ENCODE results near the gene SLC25A25. TPM values are rescaled to one million over a fixed set of nuclear protein-coding genes. Genes with fewer than 3 reads are reported as not detected.

SLC25A25 gene
- polyA plus RNA-seq, 1 experiment, result 12.9 TPM

DNA sequence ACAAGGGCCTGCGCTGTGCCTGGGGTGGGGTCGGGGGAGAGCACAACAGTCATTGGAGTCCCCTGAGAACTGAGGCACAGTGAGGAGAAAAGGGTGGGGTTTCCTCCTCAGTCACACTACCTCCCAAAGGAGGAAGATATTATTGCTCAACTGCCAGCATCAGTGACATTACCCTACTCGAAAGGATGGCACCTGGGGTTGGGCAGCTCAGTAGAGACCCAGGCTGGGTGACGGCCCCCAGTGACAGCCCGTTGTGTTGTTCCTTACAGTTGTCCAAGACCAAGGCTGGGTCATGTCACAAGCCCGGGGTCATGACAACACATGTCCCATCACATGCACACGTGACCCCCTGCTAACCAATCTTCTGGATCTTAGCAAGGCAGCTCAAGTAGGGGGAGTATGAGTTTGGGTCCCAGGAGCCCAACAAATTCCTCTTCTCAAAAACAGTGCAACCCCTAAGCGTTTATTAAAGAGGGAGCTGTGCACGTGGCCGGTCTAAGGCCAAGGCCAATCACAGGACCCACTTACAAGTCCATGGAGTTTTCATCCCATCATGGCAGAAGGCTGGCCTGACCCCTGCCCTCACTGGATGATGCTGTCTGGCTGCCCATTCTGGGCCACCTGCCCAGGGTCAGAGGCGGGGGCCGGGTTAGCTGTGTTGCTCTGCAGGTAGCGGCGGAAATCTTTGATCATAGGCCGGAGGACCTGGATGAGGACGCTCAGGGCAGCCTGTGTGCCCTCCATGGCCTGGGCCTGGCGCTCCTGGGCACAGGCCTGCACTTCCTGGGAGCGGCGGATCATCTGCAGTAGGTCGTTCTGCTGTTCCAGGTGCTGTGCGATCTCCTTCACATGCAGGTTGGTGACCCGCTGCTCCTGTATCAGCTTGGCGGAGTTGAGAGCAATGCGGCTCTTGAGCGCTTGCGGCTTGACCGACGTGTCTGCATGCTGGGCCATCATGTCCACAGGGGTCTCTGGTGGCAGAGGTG lies 4.9 kb upstream of the SLC25A25 start:
- TF ChIP-seq, protein P1, sequence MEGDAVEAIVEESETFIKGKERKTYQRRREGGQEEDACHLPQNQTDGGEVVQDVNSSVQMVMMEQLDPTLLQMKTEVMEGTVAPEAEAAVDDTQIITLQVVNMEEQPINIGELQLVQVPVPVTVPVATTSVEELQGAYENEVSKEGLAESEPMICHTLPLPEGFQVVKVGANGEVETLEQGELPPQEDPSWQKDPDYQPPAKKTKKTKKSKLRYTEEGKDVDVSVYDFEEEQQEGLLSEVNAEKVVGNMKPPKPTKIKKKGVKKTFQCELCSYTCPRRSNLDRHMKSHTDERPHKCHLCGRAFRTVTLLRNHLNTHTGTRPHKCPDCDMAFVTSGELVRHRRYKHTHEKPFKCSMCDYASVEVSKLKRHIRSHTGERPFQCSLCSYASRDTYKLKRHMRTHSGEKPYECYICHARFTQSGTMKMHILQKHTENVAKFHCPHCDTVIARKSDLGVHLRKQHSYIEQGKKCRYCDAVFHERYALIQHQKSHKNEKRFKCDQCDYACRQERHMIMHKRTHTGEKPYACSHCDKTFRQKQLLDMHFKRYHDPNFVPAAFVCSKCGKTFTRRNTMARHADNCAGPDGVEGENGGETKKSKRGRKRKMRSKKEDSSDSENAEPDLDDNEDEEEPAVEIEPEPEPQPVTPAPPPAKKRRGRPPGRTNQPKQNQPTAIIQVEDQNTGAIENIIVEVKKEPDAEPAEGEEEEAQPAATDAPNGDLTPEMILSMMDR (IDR thresholded peaks at IDR 0.05; ENCODE audit: insufficient read depth, low read depth, low read length), result no peak
- Histone ChIP-seq H3K36me3 (ENCODE audit: control insufficient read depth, insufficient read depth, low read length) (peaks cover 8% of the 10 kb centered on the region), H3K4me3 (ENCODE audit: low read depth, low read length) (no peak overlapping the region), H3K27me3 (ENCODE audit: control insufficient read depth, insufficient read depth, low read length) (no peaks in the 10 kb centered on the region)
- ChIA-PET POLR2A (no interaction called here), CTCF (interaction anchor here (1.1 kb wide), 1 partner anchor 55 kb away, joined by 3 read pairs; no protein-coding TSS in a partner anchor)
- no peak for DNase-seq (ENCODE audit: low read depth)

DNA sequence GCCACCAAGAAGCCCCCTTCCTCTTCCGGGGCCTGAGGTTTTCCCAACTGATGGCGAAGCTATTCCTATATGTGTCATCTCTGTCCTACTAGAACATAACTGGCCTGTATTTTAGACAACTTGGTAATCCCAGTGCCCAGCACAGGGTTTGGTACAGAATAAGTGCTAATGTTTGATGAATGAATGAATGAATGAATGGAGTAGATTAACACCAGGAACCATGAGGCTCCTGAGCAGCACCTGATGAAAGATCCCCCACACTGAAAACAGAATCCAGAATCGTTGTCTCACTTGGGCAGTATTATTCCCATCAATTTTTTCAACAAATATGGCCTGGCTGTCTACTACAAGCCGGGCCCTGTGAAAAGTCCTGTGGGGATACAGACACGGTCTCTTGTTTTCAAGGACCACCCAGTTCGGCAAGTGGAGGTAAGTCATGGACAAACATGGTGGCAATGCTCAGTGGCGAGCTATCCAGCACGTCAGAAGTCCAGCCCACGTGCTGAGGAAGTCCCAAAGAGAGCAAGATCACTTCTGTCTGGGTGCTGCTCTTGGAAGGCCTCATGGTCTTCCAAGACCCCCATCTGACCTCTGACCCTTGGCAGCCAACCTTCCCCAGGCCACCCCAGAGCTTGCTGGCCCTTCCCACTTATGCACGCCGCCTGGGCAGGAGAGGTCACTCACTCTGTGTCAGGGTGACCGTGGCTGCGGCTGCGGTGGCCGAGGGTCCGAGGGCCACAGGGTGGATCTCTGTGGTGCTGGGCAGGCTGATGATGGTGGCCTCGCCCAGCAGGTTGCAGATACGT lies 1.9 kb upstream of the SLC25A25 start:
- ChIA-PET POLR2A (no interaction called here), CTCF (interaction anchor here (1.0 to 2.9 kb wide), 5 partner anchors 9 to 122 kb away, joined by 3 to 11 read pairs (median 3); no protein-coding TSS in a partner anchor)
- Histone ChIP-seq H3K27me3 (ENCODE audit: control insufficient read depth, insufficient read depth, low read length) (no peaks in the 10 kb centered on the region), H3K4me3 (ENCODE audit: low read depth, low read length) (peak overlapping the region; percentile 51), H3K36me3 (ENCODE audit: control insufficient read depth, insufficient read depth, low read length) (peaks cover 8% of the 10 kb centered on the region)
- no peak for DNase-seq (ENCODE audit: low read depth)
- TF ChIP-seq, protein P1 (IDR thresholded peaks at IDR 0.05; ENCODE audit: insufficient read depth, low read depth, low read length), result no peak

DNA sequence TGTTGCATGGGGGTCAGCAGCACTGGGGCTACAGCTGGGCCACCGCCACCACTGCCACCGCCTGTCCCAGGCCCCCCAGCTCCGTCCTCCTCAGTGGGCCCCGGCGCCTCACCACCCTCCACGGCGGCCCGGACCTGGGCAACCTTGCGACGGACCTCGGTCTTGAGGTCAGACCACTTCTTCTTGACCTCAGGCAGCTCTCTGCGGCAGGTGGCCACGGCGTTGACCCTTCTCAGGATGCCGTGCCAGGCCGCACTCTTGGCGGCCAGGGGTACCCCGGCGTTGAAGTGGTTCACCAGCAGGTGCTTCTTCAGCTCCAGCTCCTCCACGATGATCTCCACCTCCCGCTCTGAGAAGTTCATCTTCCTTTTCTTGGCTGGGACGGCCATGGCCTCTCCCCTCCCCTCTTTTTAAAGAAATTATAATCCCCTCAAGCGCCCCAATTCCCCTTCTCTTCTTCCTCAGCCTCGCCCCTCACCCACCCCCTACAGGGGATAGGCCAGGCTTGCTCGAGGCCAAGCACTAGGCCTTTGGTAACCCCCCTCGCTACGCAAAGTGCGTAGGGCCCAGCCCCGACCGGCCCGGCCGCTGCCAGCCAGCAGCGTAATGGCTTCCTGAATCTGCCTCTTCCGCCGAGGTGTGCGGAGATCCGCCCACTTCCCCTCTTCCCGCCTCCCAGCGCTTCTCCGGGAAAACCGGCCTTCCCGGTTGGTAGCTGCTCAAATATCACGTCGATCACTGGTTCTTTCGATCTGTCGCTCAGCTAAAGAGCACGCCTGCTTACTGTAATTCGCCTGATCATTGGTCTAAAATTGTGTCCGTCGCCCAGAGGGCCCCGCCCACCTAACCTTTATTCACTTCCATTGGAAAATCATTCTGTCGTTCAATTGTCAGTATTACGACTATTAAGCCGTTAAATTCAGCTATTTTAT lies 1.1 kb upstream of the SLC25A25 start, which contains the start of gene NAIF1:
Gene NAIF1, minus strand, starts transcription at position 608 of the 932 bp plus-strand sequence. Its CDS starts 219 bp downstream, at position 389.
- Histone ChIP-seq H3K4me3 (ENCODE audit: low read depth, low read length) (peak within 1 kb of the TSS; percentile 76), H3K36me3 (ENCODE audit: control insufficient read depth, insufficient read depth, low read length) (peaks cover 8% of the 10 kb centered on the region), H3K27me3 (ENCODE audit: control insufficient read depth, insufficient read depth, low read length) (no peaks in the 10 kb centered on the region)
- POLR2A ChIA-PET, result interaction anchor here (0.7 to 1.0 kb wide), 2 partner anchors 14 to 33 kb away, joined by 3 to 7 read pairs; no protein-coding TSS in a partner anchor
- peak; percentile 94 for DNase-seq (ENCODE audit: low read depth)
- TF ChIP-seq, protein P1 (IDR thresholded peaks at IDR 0.05; ENCODE audit: insufficient read depth, low read depth, low read length), result no peak
- CTCF ChIA-PET, result interaction anchor here (0.6 to 2.9 kb wide), 8 partner anchors 10 to 450 kb away, joined by 3 to 11 read pairs (median 3); no protein-coding TSS in a partner anchor

DNA sequence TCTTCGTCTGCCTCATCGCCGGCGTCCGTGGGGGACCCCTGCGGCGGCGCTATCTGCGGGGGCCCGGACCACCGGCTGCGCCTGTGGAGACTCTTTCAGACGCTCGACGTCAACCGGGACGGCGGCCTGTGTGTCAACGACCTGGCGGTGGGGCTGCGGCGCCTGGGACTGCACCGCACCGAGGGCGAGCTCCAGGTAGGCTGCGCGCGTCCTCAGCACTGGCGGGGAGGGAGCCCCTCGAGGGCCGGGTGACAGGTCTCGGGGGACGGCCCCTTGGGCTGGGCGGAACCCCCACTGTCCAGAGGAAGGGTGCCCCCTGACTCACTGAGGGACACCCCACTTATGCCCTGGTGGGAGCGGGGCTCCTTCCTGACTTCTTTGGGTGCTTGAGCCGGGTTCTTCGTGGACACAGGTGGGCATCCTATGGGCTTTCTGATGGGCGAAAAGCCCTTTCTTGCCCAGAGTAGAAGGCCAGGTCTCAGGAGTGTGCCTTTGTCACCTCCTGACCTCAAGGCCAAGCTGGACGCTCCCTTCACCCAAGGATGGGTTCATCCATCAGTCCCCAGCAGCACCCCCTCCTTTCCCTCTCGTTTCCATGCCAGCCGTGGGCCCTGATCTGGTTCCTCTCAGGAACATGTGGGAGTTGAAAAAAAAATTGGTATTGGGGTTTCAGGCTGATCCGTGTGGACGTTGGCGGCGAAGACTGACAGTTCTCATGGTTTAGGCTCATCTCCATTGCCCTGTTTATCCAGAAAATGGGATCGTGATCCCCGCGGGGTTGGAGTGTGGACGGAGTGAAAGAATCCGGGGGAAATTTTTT lies 564 bp downstream of the SLC25A25 start:
- POLR2A ChIA-PET, result interaction anchor here (1.0 kb wide), 1 partner anchor 149 kb away, joined by 3 read pairs; no protein-coding TSS in a partner anchor
- CTCF ChIA-PET, result interaction anchor here (0.9 to 2.9 kb wide), 4 partner anchors 26 to 334 kb away, joined by 3 to 11 read pairs (median 3); partner anchors contain the start of gene TOR2A
- TF ChIP-seq, protein P1 (IDR thresholded peaks at IDR 0.05; ENCODE audit: insufficient read depth, low read depth, low read length), result no peak

More for the DNA sequence above, 564 bp downstream of the SLC25A25 start:
- DNase-seq (ENCODE audit: low read depth), result no peak
- Histone ChIP-seq H3K27me3 (ENCODE audit: control insufficient read depth, insufficient read depth, low read length) (no peaks in the 10 kb centered on the region), H3K36me3 (ENCODE audit: control insufficient read depth, insufficient read depth, low read length) (no peaks in the 10 kb centered on the region), H3K4me3 (ENCODE audit: low read depth, low read length) (peak overlapping the region; percentile 76)

All from BJ (cell line).